HEK293 (cell line): ENCODE measurements around the gene STUB1.

Experiments used
- GLIS1 ChIP-seq: fragments of 450-650 bp; formaldehyde crosslinking; IDR thresholded peaks from 2 replicates; pipeline ENCODE4 v1.5.1; 2016; ENCODE audit warnings: missing biosample characterization, missing genetic modification characterization
- HOXC10 ChIP-seq: sonication (generic); formaldehyde crosslinking; IDR thresholded peaks from 2 replicates; pipeline ENCODE4 v1.8.1; 2023; ENCODE audit warnings: mild to moderate bottlenecking, missing genetic modification reagents
- KLF16 ChIP-seq: fragments of 450-650 bp; formaldehyde crosslinking; IDR thresholded peaks from 2 replicates; pipeline ENCODE4 v1.5.1; 2017; ENCODE audit warnings: missing biosample characterization, missing genetic modification characterization
- SP3 ChIP-seq: fragments of 450-650 bp; formaldehyde crosslinking; IDR thresholded peaks from 2 replicates; pipeline ENCODE4 v1.5.1; 2016; ENCODE audit warnings: missing biosample characterization, missing genetic modification characterization
- SP7 ChIP-seq: fragments of 450-650 bp; formaldehyde crosslinking; IDR thresholded peaks from 2 replicates; pipeline ENCODE4 v1.5.1; 2016; ENCODE audit warnings: missing biosample characterization, missing genetic modification characterization
- ZBTB11 ChIP-seq: fragments of 450-650 bp; formaldehyde crosslinking; conservative IDR thresholded peaks from 2 replicates; pipeline ENCODE4 v1.5.1; 2016; ENCODE audit warnings: low read depth, missing biosample characterization, missing genetic modification characterization
- ZBTB17 ChIP-seq: fragments of 450-650 bp; formaldehyde crosslinking; IDR thresholded peaks from 2 replicates; pipeline ENCODE4 v1.5.1; 2016; ENCODE audit warnings: missing biosample characterization, missing genetic modification characterization
- ZBTB26 ChIP-seq: fragments of 450-650 bp; formaldehyde crosslinking; optimal IDR thresholded peaks from 2 replicates; pipeline ENCODE3; 2016; ENCODE audit warnings: missing biosample characterization, mild to moderate bottlenecking, missing genetic modification characterization
- ZBTB8A ChIP-seq: fragments of 450-650 bp; formaldehyde crosslinking; IDR thresholded peaks from 2 replicates; pipeline ENCODE4 v1.5.1; 2016; ENCODE audit warnings: missing biosample characterization, missing genetic modification characterization
- ZNF48 ChIP-seq: fragments of 450-650 bp; formaldehyde crosslinking; IDR thresholded peaks from 2 replicates; pipeline ENCODE4 v1.5.1; 2016; ENCODE audit warnings: missing biosample characterization, missing genetic modification characterization
- ZNF521 ChIP-seq: fragments of 450-650 bp; formaldehyde crosslinking; IDR thresholded peaks from 2 replicates; pipeline ENCODE4 v1.5.1; 2017; ENCODE audit warnings: missing biosample characterization, mild to moderate bottlenecking, missing genetic modification characterization
- ZNF571 ChIP-seq: fragments of 450-650 bp; formaldehyde crosslinking; IDR thresholded peaks from 2 replicates; pipeline ENCODE4 v1.5.0; 2017; ENCODE audit warnings: missing biosample characterization, missing genetic modification characterization
- ZNF623 ChIP-seq: fragments of 450-650 bp; formaldehyde crosslinking; IDR thresholded peaks from 2 replicates; pipeline ENCODE4 v1.5.1; 2016; ENCODE audit warnings: missing biosample characterization, missing genetic modification characterization
- ZNF677 ChIP-seq: fragments of 450-650 bp; IDR thresholded peaks from 2 replicates; pipeline ENCODE4 v1.5.0; 2018; ENCODE audit warnings: missing biosample characterization, mild to moderate bottlenecking, missing genetic modification characterization, moderate library complexity
- TF ChIP-seq, protein P1 (sequence below): fragments of 450-650 bp; formaldehyde crosslinking; IDR thresholded peaks from 2 replicates; pipeline ENCODE4 v1.5.1; 2016; ENCODE audit warnings: missing biosample characterization, missing genetic modification characterization
- TF ChIP-seq, protein P2 (sequence below): fragments of 450-650 bp; formaldehyde crosslinking; IDR thresholded peaks from 2 replicates; pipeline ENCODE4 v1.5.1; 2016; ENCODE audit warnings: missing biosample characterization, missing genetic modification characterization
- TF ChIP-seq, protein P3 (sequence below): fragments of 450-650 bp; formaldehyde crosslinking; IDR thresholded peaks from 2 replicates; pipeline ENCODE4 v1.5.1; 2016; ENCODE audit warnings: missing biosample characterization, missing genetic modification characterization, borderline replicate concordance
- TF ChIP-seq, protein P4 (sequence below): fragments of 450-650 bp; formaldehyde crosslinking; conservative IDR thresholded peaks from 2 replicates; pipeline ENCODE4 v1.5.1; 2016; ENCODE audit warnings: low read depth, missing biosample characterization, missing genetic modification characterization

Gene STUB1

DNA sequence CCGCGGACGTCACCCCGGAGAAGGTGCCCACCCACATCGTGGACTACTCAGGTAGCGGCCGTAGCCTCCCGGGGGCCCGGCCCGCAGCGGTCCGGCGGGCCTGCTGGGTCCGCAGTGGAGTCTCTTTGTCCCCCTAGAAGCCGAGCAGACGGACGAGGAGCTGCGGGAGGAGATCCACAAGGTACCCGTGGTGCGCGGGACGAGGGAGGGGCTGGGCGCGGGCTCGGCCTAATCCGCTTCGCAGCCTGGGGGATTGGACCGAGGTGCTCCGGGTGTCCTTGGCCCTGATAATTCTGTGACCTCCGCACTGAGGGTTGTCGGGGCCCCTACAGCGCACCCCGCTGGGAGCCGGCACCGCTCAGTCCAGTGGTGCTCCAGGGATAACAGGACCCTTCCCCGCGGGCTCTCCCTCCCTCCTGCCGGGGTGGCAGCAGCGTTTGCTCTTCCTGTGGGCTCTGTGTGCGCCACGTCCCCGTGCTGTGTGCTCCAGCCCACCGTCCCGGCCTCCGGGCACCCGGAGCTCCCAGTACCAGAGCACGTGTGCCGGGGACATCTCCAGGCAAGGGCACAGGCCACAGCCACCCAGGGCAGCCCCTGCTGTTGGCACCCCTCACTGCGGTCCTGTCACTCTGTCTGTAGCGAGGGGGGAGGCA, 11.6 kb upstream of the STUB1 start (continued):
- TF ChIP-seq ZBTB11 (tag by site-specific recombination) = peak; percentile 21; the same call in 1 of the 2 replicates
- no peak for TF ChIP-seq ZNF571
- no peak for TF ChIP-seq HOXC10 (CRISPR knock-in tag)
- TF ChIP-seq, protein P1, sequence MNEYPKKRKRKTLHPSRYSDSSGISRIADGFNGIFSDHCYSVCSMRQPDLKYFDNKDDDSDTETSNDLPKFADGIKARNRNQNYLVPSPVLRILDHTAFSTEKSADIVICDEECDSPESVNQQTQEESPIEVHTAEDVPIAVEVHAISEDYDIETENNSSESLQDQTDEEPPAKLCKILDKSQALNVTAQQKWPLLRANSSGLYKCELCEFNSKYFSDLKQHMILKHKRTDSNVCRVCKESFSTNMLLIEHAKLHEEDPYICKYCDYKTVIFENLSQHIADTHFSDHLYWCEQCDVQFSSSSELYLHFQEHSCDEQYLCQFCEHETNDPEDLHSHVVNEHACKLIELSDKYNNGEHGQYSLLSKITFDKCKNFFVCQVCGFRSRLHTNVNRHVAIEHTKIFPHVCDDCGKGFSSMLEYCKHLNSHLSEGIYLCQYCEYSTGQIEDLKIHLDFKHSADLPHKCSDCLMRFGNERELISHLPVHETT = no peak; the same call in 1 of the 2 replicates
- TF ChIP-seq SP3 (tag by site-specific recombination) = no peak; the same call in 1 of the 2 replicates
- no peak for TF ChIP-seq ZNF521 (tag by site-specific recombination)
- peak; percentile 38 for TF ChIP-seq ZBTB17 (tag by site-specific recombination)
- TF ChIP-seq, protein P2, sequence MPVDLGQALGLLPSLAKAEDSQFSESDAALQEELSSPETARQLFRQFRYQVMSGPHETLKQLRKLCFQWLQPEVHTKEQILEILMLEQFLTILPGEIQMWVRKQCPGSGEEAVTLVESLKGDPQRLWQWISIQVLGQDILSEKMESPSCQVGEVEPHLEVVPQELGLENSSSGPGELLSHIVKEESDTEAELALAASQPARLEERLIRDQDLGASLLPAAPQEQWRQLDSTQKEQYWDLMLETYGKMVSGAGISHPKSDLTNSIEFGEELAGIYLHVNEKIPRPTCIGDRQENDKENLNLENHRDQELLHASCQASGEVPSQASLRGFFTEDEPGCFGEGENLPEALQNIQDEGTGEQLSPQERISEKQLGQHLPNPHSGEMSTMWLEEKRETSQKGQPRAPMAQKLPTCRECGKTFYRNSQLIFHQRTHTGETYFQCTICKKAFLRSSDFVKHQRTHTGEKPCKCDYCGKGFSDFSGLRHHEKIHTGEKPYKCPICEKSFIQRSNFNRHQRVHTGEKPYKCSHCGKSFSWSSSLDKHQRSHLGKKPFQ (tag by site-specific recombination) = no peak
- TF ChIP-seq SP7 = no peak
- no peak for TF ChIP-seq ZNF677 (tag by site-specific recombination)
- no peak for TF ChIP-seq ZNF623 (tag by site-specific recombination)
- peak; percentile 10; the same call in 1 of the 2 replicates for TF ChIP-seq GLIS1
- TF ChIP-seq ZNF48 = no peak
- TF ChIP-seq ZBTB8A (tag by site-specific recombination) = no peak
- TF ChIP-seq ZBTB26 = peak; percentile 55
- no peak for TF ChIP-seq KLF16 (tag by site-specific recombination)
- TF ChIP-seq, protein P3, sequence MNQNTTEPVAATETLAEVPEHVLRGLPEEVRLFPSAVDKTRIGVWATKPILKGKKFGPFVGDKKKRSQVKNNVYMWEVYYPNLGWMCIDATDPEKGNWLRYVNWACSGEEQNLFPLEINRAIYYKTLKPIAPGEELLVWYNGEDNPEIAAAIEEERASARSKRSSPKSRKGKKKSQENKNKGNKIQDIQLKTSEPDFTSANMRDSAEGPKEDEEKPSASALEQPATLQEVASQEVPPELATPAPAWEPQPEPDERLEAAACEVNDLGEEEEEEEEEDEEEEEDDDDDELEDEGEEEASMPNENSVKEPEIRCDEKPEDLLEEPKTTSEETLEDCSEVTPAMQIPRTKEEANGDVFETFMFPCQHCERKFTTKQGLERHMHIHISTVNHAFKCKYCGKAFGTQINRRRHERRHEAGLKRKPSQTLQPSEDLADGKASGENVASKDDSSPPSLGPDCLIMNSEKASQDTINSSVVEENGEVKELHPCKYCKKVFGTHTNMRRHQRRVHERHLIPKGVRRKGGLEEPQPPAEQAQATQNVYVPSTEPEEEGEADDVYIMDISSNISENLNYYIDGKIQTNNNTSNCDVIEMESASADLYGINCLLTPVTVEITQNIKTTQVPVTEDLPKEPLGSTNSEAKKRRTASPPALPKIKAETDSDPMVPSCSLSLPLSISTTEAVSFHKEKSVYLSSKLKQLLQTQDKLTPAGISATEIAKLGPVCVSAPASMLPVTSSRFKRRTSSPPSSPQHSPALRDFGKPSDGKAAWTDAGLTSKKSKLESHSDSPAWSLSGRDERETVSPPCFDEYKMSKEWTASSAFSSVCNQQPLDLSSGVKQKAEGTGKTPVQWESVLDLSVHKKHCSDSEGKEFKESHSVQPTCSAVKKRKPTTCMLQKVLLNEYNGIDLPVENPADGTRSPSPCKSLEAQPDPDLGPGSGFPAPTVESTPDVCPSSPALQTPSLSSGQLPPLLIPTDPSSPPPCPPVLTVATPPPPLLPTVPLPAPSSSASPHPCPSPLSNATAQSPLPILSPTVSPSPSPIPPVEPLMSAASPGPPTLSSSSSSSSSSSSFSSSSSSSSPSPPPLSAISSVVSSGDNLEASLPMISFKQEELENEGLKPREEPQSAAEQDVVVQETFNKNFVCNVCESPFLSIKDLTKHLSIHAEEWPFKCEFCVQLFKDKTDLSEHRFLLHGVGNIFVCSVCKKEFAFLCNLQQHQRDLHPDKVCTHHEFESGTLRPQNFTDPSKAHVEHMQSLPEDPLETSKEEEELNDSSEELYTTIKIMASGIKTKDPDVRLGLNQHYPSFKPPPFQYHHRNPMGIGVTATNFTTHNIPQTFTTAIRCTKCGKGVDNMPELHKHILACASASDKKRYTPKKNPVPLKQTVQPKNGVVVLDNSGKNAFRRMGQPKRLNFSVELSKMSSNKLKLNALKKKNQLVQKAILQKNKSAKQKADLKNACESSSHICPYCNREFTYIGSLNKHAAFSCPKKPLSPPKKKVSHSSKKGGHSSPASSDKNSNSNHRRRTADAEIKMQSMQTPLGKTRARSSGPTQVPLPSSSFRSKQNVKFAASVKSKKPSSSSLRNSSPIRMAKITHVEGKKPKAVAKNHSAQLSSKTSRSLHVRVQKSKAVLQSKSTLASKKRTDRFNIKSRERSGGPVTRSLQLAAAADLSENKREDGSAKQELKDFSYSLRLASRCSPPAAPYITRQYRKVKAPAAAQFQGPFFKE = no peak
- TF ChIP-seq, protein P4, sequence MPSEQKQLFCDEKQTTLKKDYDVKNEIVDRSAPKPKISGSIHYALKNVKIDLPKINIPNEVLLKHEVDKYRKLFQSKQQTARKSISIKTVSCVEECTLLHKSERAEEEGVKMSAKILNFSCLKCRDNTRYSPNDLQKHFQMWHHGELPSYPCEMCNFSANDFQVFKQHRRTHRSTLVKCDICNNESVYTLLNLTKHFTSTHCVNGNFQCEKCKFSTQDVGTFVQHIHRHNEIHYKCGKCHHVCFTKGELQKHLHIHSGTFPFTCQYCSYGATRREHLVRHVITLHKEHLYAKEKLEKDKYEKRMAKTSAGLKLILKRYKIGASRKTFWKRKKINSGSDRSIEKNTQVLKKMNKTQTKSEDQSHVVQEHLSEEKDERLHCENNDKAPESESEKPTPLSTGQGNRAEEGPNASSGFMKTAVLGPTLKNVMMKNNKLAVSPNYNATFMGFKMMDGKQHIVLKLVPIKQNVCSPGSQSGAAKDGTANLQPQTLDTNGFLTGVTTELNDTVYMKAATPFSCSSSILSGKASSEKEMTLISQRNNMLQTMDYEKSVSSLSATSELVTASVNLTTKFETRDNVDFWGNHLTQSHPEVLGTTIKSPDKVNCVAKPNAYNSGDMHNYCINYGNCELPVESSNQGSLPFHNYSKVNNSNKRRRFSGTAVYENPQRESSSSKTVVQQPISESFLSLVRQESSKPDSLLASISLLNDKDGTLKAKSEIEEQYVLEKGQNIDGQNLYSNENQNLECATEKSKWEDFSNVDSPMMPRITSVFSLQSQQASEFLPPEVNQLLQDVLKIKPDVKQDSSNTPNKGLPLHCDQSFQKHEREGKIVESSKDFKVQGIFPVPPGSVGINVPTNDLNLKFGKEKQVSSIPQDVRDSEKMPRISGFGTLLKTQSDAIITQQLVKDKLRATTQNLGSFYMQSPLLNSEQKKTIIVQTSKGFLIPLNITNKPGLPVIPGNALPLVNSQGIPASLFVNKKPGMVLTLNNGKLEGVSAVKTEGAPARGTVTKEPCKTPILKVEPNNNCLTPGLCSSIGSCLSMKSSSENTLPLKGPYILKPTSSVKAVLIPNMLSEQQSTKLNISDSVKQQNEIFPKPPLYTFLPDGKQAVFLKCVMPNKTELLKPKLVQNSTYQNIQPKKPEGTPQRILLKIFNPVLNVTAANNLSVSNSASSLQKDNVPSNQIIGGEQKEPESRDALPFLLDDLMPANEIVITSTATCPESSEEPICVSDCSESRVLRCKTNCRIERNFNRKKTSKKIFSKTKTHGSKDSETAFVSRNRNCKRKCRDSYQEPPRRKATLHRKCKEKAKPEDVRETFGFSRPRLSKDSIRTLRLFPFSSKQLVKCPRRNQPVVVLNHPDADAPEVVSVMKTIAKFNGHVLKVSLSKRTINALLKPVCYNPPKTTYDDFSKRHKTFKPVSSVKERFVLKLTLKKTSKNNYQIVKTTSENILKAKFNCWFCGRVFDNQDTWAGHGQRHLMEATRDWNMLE (tag by site-specific recombination) = no peak
